HG03045 (cell line): Measurements from ENCODE around the gene RPL37A.

Experiments
- ATAC-seq: cut with Tn5 transposase; IDR thresholded peaks from one replicate; pipeline ENCODE4 v1.9.1; 2021; ENCODE audit warnings: mild to moderate bottlenecking, moderate library complexity; ENCODE audit not compliant: unreplicated experiment

Gene RPL37A

DNA sequence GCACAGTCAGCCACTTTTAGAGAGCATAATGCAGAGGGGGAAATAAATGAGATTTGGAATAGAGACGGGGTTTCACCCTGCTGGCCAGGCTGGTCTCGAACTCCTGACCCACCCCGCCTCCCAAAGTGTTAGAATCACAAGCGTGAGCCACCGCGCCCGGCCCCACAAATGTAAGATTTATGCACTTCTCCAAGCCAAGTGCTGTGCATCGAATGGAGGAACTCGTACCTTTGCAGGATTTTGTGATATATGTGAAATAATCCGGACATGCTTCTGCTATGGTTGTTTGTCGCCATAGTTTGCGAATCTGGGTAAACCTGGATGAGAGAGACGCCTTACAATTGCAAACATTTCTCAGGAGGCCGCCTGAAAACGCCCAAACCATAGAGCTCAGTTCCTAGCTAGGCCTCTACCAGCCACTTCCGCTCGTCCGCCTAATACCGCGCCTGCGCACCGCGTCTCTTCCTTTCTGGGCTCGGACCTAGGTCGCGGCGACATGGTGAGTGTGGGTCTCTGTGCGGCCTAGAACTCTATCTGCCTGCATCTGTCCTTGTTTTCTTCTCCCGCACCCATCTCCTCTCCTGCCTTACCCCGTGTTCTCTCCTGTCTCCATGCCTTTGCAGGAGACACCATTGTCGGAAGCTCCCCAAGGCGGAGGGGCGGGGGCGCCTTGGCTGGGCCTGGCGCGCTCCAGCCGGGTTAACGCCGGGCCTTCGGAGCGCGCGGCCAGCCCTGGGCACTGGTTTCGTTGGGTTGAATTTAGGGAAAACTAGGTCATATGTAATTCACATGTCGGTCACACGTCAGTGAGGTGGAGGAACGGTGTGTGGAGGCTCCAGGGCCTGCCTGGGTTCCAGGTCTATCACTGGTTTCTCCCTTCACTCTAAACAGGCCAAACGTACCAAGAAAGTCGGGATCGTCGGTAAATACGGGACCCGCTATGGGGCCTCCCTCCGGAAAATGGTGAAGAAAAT lies at the start of gene RPL37A:
TSS of gene RPL37A (plus strand) at position 466 of the 974 bp plus-strand sequence. CDS start at position 497, 31 bp downstream.
- ATAC-seq, result peak; percentile 95

DNA sequence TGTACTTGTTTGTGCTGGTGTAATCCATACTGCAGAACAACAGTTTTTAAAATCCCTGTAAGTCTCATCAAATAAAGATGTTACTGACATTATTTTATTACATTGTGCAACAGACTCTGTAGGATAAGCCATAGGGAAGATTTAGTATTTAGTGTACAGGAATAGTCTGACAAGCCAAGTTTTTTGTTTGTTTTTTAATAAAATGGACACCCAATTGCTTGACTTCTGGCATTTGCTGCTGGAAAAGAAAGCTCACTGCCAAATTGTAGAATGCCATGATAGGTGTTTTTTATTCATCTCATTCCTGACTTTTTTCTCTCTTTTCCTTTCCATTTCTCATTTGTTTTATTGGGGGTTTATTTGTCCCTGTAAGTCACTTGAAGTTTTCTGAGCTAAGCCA lies 48.3 kb upstream of the RPL37A start:
- no peak for ATAC-seq

GRCh38 chr2:216450784-216451183 lies 47.9 kb upstream of the RPL37A start:
- ATAC-seq, result no peak

DNA sequence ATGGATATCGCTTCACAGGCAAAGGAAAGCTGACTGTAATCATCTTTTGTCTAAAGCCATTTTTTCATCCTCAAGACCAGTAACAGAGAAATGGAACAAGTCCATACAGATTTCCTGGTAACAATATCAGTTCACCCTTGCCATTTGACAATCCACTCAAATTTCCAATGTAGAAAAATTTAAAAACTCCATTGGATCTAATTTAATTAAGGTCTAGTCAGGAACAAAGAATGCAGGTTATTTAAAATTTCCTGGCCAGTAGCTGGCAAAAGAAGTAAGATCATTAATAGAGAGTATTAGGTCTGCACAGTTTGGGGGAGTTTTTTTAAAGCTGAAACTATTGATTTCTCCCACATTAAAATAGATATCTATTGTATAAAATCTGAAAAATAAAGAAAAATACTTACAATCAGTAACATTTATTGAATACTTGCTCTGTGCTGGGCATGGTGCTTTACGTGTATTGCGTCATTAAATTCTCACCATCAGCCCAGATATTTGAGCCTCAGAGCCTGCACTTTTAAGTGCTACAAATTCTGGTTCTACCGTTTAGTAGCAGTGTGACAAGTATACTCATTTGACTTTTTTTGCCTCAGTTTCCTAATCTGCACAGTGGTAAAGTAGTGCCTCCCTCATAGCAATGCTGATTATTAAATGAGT lies 44.6 kb upstream of the RPL37A start:
- ATAC-seq, result no peak

DNA sequence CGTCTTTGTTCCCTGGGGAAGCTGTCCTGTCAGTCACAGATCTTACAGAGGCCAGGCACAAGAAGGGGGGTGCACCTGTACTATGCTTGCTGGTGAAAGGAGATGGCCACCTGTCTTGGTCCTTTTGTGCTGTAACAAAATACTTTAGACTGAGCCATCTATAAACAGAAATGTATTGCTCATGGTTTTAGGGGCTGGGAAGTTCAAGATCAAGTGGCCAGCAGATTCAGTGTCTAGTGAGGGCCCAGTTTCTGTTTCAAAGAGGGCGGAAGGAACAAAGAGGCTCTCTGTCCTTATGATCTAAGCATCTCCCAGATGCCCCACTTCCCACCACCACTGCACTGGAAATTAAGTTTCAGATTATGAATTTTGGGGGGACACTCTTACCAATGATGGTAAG lies 35.5 kb upstream of the RPL37A start:
- no peak for ATAC-seq

GRCh38 chr2:216464104-216464720 lies 34.4 kb upstream of the RPL37A start:
- ATAC-seq, result no peak

GRCh38 chr2:216465579-216466195 lies 33.0 kb upstream of the RPL37A start:
- no peak for ATAC-seq

DNA sequence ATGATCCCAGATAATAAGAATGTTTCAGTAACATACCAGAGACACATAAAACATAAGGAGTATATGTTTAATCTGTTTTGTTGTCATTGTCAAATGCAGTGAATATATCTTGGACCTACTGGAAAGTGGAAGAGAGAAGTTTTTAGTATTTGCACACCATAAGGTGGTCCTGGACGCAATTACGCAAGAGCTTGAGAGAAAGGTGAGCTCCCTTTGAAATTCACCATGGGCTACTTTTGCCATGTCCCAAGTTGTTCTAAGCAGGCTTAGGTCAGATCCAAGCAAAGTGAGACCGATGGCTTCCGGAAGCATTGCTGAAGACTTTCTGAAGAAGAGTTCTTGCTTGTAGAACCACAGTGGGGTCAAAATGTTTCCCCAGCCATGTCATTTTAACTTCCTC lies 30.8 kb upstream of the RPL37A start:
- no peak for ATAC-seq

DNA sequence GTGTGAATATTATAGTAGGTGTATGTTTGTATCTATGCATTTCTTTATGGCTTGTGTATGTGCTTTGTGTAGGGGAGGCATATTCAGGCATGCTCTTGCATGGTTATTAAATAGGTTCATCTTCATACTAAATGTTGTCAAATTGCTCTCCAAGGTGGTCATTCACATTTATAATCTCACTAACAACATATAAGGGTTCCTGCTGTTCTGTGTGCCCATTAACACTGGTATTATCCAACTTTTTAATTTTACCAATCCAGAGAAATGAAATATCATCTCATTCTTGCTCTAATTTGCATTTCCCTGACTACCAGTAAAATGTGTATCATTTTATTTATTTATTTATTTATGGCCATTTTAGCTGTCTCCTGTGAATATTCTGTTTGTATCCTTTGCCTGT lies 29.0 kb upstream of the RPL37A start:
- no peak for ATAC-seq

GRCh38 chr2:216473187-216473586 lies 25.5 kb upstream of the RPL37A start:
- no peak for ATAC-seq

GRCh38 chr2:216474925-216475670 lies 23.5 kb upstream of the RPL37A start:
- peak; percentile 77 for ATAC-seq

- ATAC-seq, result no peak
Measured at GRCh38 chr2:216475767-216476166, 22.9 kb upstream of the RPL37A start.

DNA sequence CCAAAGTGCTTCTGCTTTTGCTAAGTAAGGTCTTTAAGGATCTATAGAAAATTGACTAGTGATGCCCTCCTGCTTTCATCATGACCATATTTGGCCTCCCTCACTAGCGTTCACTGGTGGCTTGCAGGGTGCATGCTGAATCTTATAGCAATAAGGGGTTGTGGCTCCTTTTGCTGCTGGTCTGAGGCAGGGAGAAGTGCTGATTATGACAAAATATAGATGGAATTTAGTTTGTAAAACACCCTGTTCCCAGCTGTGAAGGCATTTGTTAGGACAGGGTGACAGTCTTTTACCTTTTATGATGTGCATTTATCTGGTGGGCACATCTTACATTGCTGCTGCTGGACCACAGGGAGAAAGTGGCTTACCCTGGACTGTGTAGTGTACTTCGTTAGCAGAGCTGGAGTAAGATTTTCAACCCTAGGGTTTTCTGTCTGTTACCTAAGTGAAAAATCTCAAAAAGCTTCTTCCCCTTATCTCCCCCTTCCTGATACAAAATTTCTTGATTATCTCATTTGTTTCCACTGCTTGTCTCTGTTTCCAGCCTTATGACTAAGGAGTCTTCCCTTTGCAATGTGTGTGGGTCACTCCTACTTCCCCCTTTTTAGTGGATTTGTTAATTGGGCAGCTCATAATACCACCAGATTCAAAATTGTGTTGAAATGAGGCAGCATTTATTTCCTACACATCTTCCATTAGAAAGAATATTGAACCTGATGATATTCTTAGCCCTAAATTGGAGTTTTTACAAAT lies 21.2 kb upstream of the RPL37A start:
- no peak for ATAC-seq

- no peak for ATAC-seq
Measured at GRCh38 chr2:216478151-216478550, 20.5 kb upstream of the RPL37A start.

GRCh38 chr2:216478791-216479190 lies 19.9 kb upstream of the RPL37A start:
- ATAC-seq, result no peak

DNA sequence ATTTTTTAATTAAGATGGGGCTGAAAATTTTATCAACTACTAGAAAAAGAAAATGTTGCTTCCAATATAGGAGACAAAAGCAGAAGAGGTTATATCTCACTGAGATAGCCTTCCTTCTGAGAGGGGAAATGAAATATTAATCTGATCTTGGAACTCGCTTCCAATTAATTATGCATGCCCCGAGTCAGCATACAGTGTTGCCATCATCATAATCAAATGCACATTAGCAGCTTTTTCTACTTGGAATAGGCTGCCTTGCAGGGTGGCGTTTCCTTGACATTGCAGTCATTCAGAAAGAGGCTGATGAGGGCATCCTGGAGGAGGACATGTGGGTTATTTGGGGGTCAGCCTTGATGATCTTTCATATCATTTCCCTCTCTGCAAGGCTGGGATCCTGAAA lies 18.4 kb upstream of the RPL37A start:
- no peak for ATAC-seq

- no peak for ATAC-seq
Measured at GRCh38 chr2:216482640-216483039, 16.0 kb upstream of the RPL37A start.

GRCh38 chr2:216485237-216485636 lies 13.4 kb upstream of the RPL37A start:
- no peak for ATAC-seq

DNA sequence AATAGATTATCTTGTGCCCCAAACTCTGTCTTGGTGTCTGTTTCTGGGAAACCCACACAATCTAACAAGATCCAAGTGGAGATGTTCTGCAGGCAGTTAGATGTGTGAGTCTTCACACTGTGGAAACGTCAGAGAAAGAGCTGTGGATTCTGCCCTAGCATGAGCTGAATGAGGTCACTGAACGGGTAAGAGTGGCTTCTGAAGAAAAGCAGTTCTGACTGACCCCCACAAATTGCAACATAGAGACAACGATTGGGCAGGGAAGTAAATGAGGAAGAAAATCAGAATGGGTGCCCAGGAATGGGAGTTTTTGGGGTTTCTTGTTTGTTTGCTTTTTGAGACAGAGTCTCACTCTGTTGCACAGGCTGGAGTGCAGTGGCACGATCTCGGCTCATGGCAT lies 12.9 kb upstream of the RPL37A start:
- ATAC-seq, result no peak

DNA sequence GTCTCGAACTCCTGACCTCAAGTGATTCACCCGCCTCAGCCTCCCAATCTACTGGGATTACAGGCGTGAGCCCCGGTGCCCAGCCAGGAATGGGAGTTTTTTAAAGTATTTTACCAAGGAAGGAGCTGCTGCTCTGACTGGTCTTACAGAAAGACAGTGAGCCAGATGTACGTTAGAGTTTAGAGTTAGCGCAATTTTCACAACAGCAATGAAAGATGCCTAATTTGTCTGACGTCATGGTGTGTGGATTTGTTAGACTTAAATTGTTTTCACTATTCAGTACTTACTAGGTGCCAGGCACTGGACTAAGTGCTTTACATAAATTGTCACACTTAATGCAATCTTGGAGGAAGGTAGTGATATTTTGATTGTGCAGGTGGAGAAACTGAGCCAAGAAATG lies 12.4 kb upstream of the RPL37A start:
- ATAC-seq, result no peak
